Stimulated activated CD4-positive, alpha-beta T cell treated with anti-CD3 and anti-CD28 coated beads, Interleukin-2, amount 100 ng/mL, for 48 hours (primary cell): ENCODE results near the gene AGAP1.

ENCODE experiments used
- DNase-seq, 2 donors: peaks; one replicate each; pipeline ENCODE4 v3.0.0-alpha.2; 2020

Gene AGAP1

DNA sequence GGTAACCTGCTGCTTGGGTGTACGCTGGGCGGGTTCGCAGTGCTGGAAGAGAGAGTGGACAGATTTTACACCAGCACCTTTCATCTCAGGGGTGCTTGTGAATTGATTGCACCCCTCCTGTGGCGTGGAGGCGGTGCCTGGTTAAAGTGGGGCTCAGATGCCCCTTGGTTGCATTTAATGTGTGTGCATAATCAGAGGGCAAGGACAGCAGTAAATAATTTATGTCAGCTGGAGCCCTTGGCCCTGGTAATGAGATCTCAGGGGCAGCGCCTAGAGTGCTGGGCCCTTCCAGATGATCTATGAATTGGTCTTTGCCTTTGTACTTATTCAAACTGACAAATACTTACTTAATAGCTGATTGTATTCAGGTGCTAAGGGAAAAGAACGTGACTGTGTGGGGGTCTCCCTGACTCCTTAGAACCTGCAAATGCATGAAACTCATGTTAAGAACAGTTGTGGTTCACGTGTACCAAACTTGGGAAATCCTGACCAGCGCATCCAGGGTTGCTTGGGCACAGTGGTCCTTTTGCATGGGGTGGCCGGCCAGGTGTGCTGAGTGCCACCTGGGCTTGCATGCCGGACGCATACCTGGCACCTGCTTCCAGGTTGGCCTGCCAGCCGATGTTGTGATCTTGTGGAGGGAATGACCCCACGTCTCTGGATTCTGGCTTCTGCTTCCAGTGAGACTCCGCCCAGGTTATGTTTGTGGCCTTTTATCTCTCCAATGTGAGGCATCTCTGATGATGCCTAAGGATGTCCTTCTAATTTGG, 118.5 kb downstream of the AGAP1 start:
- DNase-seq, result no peak

- DNase-seq, result no peak
Observed at GRCh38 chr2:235613649-235614048, 119.8 kb downstream of the AGAP1 start.

GRCh38 chr2:235614176-235614860, 120.5 kb downstream of the AGAP1 start:
- no peak for DNase-seq

GRCh38 chr2:235614900-235615712, 121.3 kb downstream of the AGAP1 start:
- no peak for DNase-seq

DNA sequence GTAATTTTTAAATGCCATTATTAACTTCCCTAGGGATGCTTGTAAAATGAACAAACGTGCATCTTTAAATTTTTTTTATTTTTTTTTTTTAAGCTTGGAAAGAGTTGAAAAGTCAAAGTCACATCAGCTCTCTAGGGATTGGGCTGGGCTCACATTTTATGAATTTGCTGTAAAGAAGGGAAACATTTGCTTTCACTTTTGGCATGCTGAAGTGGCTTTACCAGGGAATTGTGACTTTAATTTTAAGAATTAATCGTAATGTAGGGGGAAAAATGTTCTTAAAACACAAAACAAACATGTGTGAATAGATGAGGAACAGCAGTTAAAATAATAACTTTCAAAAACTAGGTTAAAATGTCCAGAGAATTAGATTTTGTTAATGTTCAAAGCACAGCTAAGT, 123.0 kb downstream of the AGAP1 start:
- DNase-seq, result no peak

DNA sequence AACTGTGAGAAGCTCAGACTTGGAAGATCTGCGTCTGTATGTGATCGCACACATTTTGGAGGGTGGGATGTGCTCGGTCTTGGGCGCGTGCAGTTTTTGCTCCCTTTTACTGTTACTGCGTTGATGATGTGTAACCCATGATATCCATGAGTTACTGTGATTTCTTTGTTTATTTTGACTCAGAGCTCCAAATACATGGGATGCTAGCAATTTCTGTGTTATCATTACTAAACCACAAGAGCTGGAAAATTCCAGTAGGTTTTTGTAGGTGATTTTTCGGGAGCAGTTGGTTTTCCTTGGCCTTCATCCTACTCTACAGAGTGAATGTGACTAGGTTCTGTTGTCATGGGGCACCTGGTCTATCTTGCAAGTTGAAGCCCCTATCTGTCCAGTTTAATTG, 124.2 kb downstream of the AGAP1 start:
- DNase-seq, result no peak

- no peak for DNase-seq
Observed at GRCh38 chr2:235619544-235619943, 125.7 kb downstream of the AGAP1 start.

DNA sequence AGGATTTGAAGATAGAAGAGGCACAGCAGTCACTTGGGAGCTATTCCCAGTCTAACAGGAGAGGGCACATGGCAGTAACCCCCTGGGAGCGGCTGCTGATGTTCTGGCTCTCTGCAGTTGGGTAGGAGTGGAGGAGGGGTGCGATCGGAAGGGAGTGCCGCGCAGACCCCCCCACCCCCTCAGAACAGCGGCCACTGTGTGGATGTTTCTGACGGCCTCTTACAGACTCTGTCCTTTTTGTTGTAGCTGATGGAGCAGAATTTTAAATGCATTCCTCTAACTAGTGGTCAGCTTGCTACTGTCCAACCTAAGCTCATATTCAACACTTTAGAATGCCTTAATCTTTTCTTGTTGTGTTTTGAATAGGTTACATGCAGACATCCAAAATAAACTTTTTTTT, 127.9 kb downstream of the AGAP1 start:
- no peak for DNase-seq

GRCh38 chr2:235623111-235623510, 129.3 kb downstream of the AGAP1 start:
- DNase-seq, result no peak

GRCh38 chr2:235623752-235624151, 129.9 kb downstream of the AGAP1 start:
- no peak for DNase-seq

GRCh38 chr2:235626658-235627057, 132.8 kb downstream of the AGAP1 start:
- DNase-seq, result no peak

- DNase-seq, result no peak
Observed at GRCh38 chr2:235627682-235628081, 133.8 kb downstream of the AGAP1 start.

- no peak for DNase-seq
Observed at GRCh38 chr2:235630718-235631296, 137.0 kb downstream of the AGAP1 start.

GRCh38 chr2:235634435-235635158, 140.8 kb downstream of the AGAP1 start:
- no peak for DNase-seq

DNA sequence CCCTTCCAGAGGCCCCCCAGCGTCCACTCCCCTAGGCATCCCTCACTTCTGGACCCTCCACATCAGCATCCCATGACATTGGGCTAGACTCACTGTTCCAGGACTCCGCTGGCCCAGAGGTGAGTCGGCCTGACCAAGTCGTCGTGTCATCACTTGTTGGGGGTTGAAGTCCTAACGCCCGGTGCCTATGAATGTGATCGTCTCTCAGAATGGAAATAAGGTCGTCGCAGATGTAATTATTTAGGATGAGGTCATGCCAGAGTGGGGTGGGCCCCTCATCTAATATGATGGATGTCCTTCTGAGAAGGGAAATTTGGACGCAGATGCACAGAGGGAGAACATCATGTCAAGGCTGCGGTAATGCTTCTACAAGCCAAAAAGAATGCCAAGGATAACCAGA, 142.7 kb downstream of the AGAP1 start:
- no peak for DNase-seq

- DNase-seq, result no peak
Observed at GRCh38 chr2:235637896-235638295, 144.1 kb downstream of the AGAP1 start.

DNA sequence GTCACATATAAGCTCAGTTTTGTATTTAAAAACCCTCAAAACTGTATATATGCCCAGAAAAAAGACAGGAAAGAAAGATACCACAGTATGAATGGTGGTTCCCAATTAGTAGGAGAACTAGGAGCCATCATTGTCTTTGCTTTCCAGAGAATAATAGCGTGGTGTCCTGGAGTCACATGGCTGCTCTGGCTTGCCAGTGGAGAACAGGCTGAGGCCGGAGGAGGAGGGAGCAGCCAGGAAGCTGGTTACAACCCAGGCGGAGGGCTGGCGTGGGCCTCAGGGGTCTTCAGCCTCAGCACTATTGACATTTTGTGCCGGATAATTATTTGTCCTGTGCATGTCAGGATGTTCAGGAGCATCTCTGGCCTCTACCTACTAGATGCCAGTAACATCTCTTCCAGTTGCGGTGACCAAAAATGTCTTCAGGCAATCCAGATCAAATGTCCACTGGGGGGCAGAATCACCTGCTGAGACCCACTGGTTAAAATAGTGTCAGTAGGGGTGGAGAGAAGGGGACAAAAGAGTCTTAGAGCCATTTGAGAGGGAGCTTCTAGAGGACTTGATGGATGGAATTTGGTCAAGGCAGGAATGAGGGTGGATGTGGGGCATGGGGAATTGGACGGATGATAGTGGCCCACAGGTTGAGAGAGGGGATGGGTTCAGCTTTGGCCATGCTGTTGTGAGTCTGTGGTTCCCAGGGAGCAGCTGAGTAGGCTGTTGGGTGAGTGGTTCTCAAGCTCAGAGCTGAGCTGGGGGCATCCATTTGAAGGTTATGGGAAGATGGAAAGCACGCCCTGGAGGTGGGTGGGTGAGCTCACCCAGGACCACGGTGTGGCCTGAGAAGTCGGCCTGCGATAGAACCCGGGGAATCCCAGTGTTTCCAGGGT, 144.9 kb downstream of the AGAP1 start:
- no peak for DNase-seq

GRCh38 chr2:235639428-235639773, 145.6 kb downstream of the AGAP1 start:
- DNase-seq, result no peak

DNA sequence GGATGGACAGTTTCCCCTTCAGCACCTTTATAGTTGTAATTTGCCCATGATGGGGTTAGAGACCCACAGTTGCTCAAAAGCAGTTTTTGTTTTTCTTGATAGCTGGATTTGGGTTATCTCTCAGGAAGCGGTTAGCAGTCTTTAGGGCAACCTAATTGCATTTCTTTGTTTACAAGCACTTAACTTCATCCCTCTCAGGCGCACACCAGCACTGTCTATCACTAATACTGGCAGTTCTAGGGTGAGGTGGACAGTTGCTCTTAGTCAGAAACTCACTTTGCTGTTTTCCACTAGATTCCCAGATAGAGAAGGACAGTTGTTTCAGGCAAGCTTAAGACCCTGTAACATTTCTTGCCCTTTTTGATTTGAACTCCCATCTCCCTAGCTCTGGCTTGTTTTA, 146.0 kb downstream of the AGAP1 start:
- DNase-seq, result no peak

DNA sequence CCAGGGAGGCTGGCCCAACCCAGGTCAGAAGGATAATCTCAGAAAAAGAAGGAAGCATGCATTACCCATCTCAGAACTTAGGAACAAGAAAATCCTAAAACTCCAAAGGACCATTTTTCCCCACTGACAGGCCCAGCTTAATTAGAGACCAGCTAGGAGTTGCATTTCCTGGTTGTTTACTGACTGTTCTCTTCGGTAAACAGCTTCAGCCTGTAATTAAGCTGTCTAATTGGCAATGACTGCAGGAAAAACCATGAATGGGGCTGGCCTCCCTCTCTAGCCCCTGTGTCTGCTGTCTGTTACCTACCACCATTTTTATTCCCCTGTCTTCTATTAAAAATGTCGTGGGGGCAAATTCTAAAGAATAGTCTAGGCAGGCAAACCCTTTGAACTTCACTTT, 146.5 kb downstream of the AGAP1 start:
- no peak for DNase-seq

- DNase-seq, result no peak
Observed at GRCh38 chr2:235640926-235641723, 147.3 kb downstream of the AGAP1 start.
